Right lobe of liver (tissue), 6 donors: ENCODE measurements around the gene PNKP. TPM values are rescaled to one million over a fixed set of nuclear protein-coding genes. Genes with fewer than 3 reads are reported as not detected.

Experiments
- ATAC-seq, 4 donors: fragments of 200-7000 bp; cut with Tn5 transposase; one replicate each; pipeline ENCODE4 v1.9.1; 2020; ENCODE audit warnings: mild to moderate bottlenecking in 4 of 4, moderate library complexity in 4 of 4
- DNase-seq, 3 donors: peaks; one replicate each; pipeline ENCODE4 v3.0.0-alpha.2; 2020
- H3K27ac ChIP-seq, 3 donors: fragments of 200-600 bp; one replicate each; pipeline ENCODE4 v1.8.0; 2022
- H3K27me3 ChIP-seq, 2 donors: fragments of 200-600 bp; one replicate each; pipeline ENCODE4 v1.8.0; 2022
- H3K36me3 ChIP-seq, 4 donors: fragments of 200-600 bp; sonication (generic) in 1 of 4; one replicate each; pipeline versions ENCODE4 v1.5.1 to v1.8.0; 2017 to 2022; ENCODE audit warnings: control low read depth in 1 of 4
- H3K4me1 ChIP-seq, 4 donors: fragments of 200-600 bp; sonication (generic) in 1 of 4; one replicate each; pipeline versions ENCODE4 v1.5.1 to v1.8.0; 2017 to 2022; ENCODE audit warnings: control low read depth in 1 of 4
- H3K4me3 ChIP-seq, 3 donors: fragments of 200-600 bp; one replicate each; pipeline ENCODE4 v1.8.0; 2022
- H3K9me3 ChIP-seq, 4 donors: fragments of 200-600 bp; sonication (generic) in 1 of 4; one replicate each; pipeline versions ENCODE4 v1.5.1 to v1.8.0; 2017 to 2022; ENCODE audit warnings: control low read depth in 1 of 4
- POLR2A ChIP-seq: fragments of 450-650 bp; IDR thresholded peaks from one replicate; pipeline ENCODE4 v1.6.1; 2017; ENCODE audit warnings: antibody characterized with exemption, mild to moderate bottlenecking
- WGBS: methylation state at CpG from one replicate; pipeline ENCODE4 v1.1.6; 2018; ENCODE audit warnings: low coverage, low lambda C conversion rate; ENCODE audit not compliant: insufficient coverage; ENCODE audit errors: missing lambda C conversion rate; 5-methylcytosine and 5-hydroxymethylcytosine counted together
- intact Hi-C, 2 donors: fragments of 100-400 bp; cut with DNase I; formaldehyde crosslinking; loops; one replicate each; pipeline versions ENCODE4 v1.11.2 to v1.14.1; 2022
- total RNA-seq, 6 experiments: library from RNA; depleted of rRNA in 2 of 6; stranded (reverse); fragments of >200 nt in 2 of 6; fragmentation: NEBNext Ultra II Directional in 3 of 6; extraction: Animal tissue kit (Norgen Biotek cat#: 25700) in 3 of 6; gene quantifications; one replicate each; pipeline versions ENCODE4 v1.1.0 to v1.2.4, GENCODE V29; 2016 to 2023
- TF ChIP-seq, protein P1 (sequence below), 4 donors: fragments of 200-600 bp in 3 of 4; fragments of 450-650 bp in 1 of 4; IDR thresholded peaks; one replicate each; pipeline versions ENCODE4 v1.5.1 to v1.8.0; 2016 to 2022; ENCODE audit warnings: antibody characterized with exemption in 4 of 4, mild to moderate bottlenecking in 2 of 4
- donor health status: DM: no; HTN: yes; CAD: no.
- donor health status: DM: no; HTN: no; CAD: no.
- donor health status: DM: no; HTN: no; CAD: no.
- donor health status: DM: no; HTN: yes; CAD: no.
- donor health status: DM: no; HTN: yes; CAD: no.

PNKP gene
- total RNA-seq, 6 experiments from 2014 or later, result 21.0 to 37.5 (median 27.9) TPM

DNA sequence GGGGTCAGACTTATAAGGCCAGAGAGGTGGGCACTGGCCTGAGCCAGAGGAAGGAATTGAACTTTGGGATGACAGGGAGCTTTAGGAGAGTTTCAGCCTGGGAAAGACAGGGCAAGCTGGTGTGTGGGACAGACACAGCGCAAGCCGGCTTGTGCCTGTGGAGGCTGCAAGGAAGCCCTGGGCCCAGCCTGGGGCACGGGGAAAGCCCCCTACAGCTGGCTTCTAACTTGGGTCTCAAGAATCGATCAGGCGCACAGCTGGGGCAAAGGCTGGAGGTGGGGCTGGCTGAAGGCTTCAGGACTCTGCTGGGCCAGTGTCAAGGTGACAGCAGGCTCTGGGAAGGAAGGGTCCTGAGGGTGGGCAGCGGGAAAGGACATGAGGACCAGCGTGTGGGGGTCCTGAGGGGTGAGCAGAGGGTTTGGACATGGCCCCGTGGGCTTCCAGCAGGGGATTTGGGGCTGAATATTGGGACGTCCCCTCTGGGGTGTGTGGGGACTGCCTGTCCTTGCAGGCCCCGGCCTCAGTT is 13.5 kb downstream of the PNKP start:
- Histone ChIP-seq H3K27me3 (no peaks in the 10 kb centered on the region), H3K4me1 (peaks cover 0 to 22% (median 6%) of the 10 kb centered on the region in 4 donors), H3K4me3 (no peak overlapping the region), H3K9me3 (no peaks in the 10 kb centered on the region), H3K36me3 (peaks cover 0 to 29% (median 2%) of the 10 kb centered on the region in 4 donors), H3K27ac (no peak overlapping the region)
- TF ChIP-seq, protein P1, sequence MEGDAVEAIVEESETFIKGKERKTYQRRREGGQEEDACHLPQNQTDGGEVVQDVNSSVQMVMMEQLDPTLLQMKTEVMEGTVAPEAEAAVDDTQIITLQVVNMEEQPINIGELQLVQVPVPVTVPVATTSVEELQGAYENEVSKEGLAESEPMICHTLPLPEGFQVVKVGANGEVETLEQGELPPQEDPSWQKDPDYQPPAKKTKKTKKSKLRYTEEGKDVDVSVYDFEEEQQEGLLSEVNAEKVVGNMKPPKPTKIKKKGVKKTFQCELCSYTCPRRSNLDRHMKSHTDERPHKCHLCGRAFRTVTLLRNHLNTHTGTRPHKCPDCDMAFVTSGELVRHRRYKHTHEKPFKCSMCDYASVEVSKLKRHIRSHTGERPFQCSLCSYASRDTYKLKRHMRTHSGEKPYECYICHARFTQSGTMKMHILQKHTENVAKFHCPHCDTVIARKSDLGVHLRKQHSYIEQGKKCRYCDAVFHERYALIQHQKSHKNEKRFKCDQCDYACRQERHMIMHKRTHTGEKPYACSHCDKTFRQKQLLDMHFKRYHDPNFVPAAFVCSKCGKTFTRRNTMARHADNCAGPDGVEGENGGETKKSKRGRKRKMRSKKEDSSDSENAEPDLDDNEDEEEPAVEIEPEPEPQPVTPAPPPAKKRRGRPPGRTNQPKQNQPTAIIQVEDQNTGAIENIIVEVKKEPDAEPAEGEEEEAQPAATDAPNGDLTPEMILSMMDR (IDR thresholded peaks at IDR 0.05), result no peak
- no peak for TF ChIP-seq POLR2A
- intact Hi-C loops, result no loop called here
- ATAC-seq, result no peak
- 87% methylated on average over 6 of the region's 10 CpGs for WGBS
- peak in 2 of 3 donors; percentile 45 to 50 for DNase-seq

DNA sequence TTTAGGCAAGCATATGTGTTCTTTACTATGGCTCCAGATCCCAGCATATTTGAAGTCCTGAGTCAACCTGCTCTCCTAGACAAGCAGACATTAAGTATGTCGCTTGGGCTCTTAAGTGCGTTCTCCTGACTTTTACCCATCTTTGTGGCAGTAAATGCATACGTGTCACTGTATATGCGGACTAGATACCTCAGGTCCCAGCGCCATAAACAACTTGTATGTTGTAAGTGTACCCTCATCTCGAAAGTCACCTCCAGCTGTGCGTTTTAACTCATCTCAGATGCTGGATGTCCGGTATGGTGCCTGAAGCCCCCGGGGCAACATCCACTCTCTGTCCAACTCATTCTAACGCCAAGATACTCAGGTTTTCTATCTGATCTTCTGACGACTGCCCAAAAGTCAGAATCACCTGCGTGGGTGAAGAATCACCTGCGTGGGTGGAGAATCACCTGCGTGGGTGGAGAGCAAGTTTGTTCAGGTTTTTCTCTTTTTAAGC is 14.7 kb downstream of the PNKP start:
- H3K27me3 ChIP-seq, result no peaks in the 10 kb centered on the region
- no peaks in the 10 kb centered on the region for H3K9me3 ChIP-seq
- peaks cover 0 to 22% (median 6%) of the 10 kb centered on the region in 4 donors for H3K4me1 ChIP-seq
- intact Hi-C loops, result no loop called here
- WGBS, result 34% methylated on average over 10 of the region's 14 CpGs
- TF ChIP-seq, protein P1 (IDR thresholded peaks at IDR 0.05), result no peak
- no peak for TF ChIP-seq POLR2A
- peaks cover 0 to 19% (median 0%) of the 10 kb centered on the region in 4 donors for H3K36me3 ChIP-seq
- ATAC-seq, result no peak
- H3K4me3 ChIP-seq, result peak overlapping the region in 2 of 3 donors; percentile 91 to 98
- no peak for DNase-seq
- no peak overlapping the region for H3K27ac ChIP-seq

GRCh38 chr19:49851456-49852259 is 15.7 kb downstream of the PNKP start:
- peak overlapping the region; percentile 55 to 98 (median 91) for H3K4me3 ChIP-seq
- H3K9me3 ChIP-seq, result no peaks in the 10 kb centered on the region
- intact Hi-C loops, result no loop called here
- H3K27me3 ChIP-seq, result no peaks in the 10 kb centered on the region
- DNase-seq (peak; percentile 51 to 64 (median 63)), ATAC-seq (peak; percentile 0 to 5 (median 4))
- WGBS, result 3% methylated on average over 11 of the region's 78 CpGs
- H3K27ac ChIP-seq, result peak overlapping the region; percentile 98 to 100 (median 99)
- peaks cover 0 to 10% (median 0%) of the 10 kb centered on the region in 4 donors for H3K36me3 ChIP-seq
- TF ChIP-seq POLR2A, result no peak
- TF ChIP-seq, protein P1 (IDR thresholded peaks at IDR 0.05), result no peak
- H3K4me1 ChIP-seq, result peaks cover 0 to 22% (median 6%) of the 10 kb centered on the region in 4 donors

DNA sequence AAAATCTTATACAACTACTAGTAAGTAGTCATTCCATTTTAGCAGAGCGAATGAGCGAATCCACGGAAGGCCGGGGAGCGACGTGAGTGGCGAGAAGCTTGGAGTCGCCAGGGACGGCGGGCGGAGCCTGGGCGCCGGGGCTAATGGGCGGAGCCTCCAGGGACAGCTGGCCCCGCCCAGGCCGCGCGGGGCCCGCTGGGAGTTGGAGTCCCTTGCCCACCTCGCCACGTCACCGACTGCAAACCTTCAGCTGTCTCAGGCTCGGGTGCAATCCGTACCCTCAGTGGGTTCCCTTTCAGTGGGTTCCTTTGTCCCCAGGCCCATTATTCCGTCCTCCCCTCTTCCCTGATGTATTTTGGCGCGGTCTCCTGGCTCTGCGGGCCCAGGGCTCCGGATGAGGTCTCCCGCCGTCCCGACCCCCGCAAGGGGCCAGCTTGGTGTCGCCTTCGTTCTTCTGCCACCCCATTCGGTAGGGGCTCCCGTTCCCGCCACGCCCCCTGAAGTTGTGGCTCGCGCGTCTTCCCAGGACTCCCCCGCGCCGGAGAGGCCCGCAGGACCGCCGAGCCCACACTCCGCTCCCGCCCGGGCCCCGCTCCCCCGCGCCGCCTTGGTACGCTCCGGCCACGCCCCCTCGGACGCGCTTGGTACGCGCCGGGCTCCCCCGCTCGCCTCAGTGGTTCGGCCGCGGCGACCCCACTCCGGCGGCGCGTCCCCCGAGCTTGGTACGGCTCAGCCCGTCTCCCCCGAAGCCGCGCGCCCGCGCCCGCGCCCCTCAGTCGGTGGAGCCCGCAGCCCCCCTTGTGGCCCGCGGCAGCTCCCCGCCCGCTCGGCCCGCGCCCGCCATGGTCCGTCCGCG is 16.7 kb downstream of the PNKP start, which contains the start of gene PTOV1:
TSS of gene PTOV1 (plus strand) at position 673 of the 856 bp plus-strand sequence.
- 0% methylated on average over 9 of the region's 98 CpGs for WGBS
- H3K27me3 ChIP-seq, result no peaks in the 10 kb centered on the region
- TF ChIP-seq, protein P1 (IDR thresholded peaks at IDR 0.05), result no peak
- peak; percentile 83 for TF ChIP-seq POLR2A

More for the DNA sequence above, 16.7 kb downstream of the PNKP start, which contains the start of gene PTOV1:
- Histone ChIP-seq H3K27ac (peak within 1 kb of the TSS; percentile 98 to 100 (median 99)), H3K4me1 (peaks cover 0 to 22% (median 6%) of the 10 kb centered on the region in 4 donors), H3K4me3 (peak within 1 kb of the TSS; percentile 55 to 98 (median 91)), H3K9me3 (no peaks in the 10 kb centered on the region), H3K36me3 (peaks cover 0 to 10% (median 0%) of the 10 kb centered on the region in 4 donors)
- peak; percentile 91 to 97 (median 94) for ATAC-seq
- intact Hi-C loops, result no loop called here
- DNase-seq, result peak; percentile 93 to 94 (median 94)
